GM18858 (cell line): ENCODE results near the gene SLC27A1.
"Not testable (repeated sequence)": the region's sequence is repeated elsewhere in the genome, so short reads cannot be mapped to it uniquely, and the experiment has no call there.

ENCODE experiments used
- ATAC-seq: cut with Tn5 transposase; IDR thresholded peaks from one replicate; pipeline ENCODE4 v1.9.1; 2021; ENCODE audit not compliant: unreplicated experiment

SLC27A1 gene

GRCh38 chr19:17456127-17456526 lies 14.2 kb upstream of the SLC27A1 start:
- no peak for ATAC-seq

DNA sequence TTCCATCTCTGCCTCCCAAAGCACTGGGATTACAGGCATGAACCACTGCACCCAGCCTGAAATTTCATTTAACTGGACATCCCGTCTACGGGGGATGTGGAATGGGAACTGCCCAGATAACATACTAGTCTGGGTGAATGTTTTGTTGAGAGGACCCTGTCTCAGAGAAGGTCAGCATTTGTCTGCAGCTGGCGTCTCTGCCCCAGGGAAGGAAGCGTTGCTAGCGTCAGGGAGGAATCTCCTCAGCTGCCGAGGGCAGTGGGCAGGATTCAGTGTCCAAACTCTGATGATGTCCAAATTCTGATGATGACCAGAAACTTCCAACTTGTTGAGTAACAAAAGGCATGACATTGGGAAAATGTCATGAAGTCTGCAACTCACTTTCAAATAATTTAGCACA lies 12.7 kb upstream of the SLC27A1 start:
- ATAC-seq = no peak

DNA sequence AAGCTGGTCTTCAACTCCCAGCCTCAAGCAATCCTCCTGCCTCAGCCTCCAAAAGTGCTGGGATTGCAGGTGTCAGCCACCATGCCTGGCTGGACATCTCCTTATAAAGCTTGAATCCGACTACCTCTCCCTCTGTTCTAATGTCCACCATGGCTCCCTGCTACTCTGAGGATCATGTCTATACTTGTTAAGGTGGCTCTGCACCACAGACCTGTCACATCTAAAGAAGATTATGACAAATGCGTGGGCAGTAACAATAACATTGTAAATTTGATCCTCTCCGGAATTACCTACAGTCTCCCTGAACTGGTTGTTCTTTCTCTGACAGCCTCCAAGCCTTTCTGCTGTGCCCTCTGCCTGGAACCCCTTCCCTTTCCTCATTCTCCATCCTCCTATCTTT lies 11.4 kb upstream of the SLC27A1 start:
- ATAC-seq = no peak

DNA sequence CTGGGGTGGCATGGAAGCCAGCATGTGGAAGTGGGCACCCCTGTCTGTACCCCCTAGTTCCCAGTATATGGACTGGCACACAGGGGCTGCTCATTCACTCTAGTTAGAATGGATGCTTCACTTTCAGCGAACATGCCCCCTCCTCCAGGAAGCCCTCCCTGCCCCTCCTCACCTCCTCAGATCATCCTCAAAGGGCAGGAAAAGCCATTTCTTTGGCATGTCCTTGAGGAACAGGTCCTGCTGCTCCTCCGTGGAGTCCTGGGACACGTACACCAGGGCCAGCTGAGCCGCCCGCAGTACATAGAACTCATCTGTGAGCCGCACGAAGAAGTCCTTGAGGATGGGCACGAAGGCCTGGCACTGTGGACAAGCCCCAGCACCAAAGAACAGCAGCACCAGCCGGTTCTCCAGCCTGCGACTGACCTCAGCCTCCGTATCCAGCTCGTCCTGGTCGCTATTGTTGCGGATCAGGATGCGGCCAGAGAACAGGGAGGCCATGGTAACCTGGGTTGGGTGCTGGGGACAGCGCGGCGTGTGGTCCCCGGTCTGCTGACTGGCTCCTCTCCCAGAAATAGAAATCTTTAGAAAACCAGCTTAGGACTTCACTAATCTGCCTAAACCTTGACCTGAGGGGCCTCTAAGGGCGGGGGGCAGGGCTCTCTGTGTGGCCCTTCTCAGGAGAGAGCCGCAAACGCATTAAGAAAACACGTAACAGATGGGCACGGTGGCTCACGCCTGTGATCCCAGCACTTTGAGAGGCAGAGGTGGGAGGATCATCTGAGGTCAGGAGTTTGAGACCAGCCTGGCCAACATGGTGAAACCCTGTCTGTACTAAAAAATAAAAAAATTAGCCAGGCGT lies 9.7 kb upstream of the SLC27A1 start, which contains the start of gene NXNL1:
Gene NXNL1 (minus strand): TSS at position 555 of the 859 bp plus-strand sequence. CDS start 57 bp downstream, at position 498.
- ATAC-seq = no peak

DNA sequence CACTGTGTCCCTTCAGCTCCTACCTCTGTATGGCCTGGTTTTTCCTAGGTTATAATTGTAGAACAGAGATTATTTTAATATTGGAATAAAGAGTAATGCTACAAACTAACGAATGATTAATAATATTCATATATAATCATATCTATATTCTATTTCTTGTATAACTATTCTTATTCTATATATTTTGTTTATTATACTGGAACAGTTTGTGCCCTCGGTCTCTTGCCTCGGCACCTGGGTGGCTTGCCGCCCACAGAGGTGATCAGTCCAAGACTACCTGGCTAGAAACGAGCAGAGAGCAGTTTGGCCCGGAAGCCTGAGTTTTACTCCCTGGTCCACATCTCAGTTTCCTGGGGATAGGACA lies 3.9 kb upstream of the SLC27A1 start:
- no peak for ATAC-seq

- ATAC-seq = no peak
These were observed 2.6 kb upstream of the SLC27A1 start for GRCh38 chr19:17467471-17468301.

DNA sequence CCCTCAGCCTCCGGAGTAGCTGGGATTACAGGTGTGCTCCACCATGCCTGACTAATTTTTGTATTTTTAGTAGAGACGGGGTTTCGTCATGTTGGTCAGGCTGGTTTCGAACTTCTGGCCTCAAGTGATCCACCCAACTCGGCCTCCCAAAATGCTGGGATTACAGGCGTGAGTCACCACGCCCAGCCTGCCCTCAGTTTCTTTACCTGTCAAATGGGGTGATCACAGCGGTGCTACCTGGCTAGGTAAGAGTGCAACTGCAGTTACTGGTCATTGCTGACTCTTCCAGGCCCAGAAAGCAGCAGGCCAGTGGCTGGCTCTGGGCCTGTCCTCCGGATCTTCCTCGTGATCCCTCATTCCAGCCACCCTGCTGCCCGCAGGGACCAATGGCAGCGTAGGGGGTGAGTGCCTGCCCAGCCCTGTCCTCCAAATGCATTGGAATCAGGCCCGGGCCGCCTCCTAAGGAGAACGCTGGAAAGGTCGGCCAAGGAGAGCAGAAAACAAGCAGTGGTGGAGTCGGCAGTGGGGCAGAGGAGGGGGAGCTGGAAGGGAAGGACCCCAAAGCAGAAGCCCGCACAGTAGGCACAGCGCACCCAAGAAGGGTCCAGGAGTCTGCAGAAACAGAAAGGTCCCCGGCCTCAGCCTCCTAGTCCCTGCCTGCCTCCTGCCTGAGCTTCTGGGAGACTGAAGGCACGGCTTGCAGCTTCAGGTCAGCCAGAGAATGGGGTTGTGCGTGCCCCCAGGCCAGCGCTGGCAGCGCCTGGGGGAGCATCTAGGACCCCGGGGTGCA lies 1.8 kb upstream of the SLC27A1 start:
- ATAC-seq = no peak

DNA sequence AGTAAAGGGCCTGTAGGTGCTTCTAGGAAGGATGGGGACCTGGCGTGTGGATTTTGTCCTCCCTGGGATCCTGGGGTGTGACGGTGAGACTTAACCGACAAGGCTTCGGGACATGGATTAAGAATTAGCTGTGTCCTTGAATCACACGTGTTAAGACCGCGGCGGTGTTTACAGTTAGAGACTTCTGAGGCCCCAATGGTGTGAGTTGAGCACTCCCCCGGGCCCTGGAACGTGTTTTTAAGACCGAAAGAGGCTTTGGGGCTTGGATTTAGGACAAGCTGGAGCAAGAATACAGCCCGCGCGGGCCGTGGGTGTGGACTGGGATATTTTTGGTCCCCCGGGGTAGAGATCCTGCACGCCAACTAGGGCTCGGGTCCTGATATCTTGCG lies 1.2 kb upstream of the SLC27A1 start:
- no peak for ATAC-seq

DNA sequence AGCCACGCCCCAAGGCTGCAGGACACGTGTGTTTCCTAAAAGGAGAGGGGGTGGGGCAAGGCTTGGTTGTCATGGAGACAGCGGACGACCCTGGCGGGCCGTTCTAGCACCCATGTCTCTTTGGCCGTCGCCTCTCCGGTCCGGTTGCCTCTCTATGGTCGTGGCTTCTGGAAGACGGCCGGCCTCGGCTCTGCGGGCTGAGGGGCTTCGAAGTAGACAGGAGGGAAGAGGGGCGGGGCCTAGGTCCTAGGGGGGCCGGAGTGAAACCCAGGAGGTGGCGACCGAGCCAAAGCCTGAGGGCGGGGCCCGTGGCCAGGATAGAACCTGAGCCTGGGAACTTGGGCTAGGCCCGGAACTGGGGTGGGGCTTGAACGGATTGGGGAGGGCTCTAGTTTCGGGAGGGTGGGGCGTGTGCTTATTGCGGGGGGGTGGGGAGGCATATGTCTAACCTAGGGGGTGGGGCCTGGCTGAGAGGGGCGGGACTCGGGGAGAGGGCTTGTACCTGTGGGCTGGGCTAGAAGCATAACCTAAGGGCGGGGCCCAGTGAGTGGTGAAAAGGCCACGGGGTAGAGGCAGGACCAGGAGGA lies 750 bp upstream of the SLC27A1 start:
- ATAC-seq = peak; percentile 12

DNA sequence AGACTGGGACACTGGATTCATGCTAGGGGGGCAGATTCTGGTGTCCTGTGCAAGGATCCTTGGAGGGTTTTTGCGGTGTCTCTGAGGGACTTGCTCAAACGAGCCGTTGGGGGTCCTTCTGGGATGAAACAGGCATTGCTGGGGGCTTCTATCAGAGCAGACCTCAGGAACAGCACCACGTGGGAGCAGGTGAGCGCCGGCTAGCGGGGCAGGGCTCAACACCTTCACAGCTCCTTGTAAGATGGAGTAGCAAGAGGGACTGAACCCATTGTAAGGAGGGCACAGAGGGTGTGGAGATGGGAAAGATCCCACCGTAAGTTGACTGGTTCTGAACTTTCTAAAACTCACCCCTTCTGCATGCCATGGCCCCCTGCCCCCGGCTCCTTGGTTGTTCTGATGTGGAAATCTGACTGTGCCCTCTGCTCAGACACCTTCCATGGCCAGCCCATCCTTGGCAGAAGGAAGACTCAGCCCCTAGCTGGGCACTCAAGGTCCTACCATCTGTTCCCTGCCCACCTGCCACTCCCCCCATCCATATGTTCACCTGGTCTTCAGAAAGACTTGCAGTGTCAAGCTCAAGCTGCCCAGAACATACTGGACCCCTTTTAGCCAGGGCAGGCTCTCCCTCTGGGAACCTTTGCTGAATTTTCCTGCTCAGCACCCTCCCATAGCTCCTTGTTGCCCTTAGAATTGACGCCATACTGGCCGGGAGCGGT lies 1.2 kb downstream of the SLC27A1 start:
- ATAC-seq = no peak

GRCh38 chr19:17473041-17473440 lies 2.7 kb downstream of the SLC27A1 start:
- ATAC-seq = no peak

GRCh38 chr19:17475011-17475540 lies 4.8 kb downstream of the SLC27A1 start:
- ATAC-seq = not testable (repeated sequence)

- ATAC-seq = no peak
These were observed 5.3 kb downstream of the SLC27A1 start for GRCh38 chr19:17475541-17476115.

DNA sequence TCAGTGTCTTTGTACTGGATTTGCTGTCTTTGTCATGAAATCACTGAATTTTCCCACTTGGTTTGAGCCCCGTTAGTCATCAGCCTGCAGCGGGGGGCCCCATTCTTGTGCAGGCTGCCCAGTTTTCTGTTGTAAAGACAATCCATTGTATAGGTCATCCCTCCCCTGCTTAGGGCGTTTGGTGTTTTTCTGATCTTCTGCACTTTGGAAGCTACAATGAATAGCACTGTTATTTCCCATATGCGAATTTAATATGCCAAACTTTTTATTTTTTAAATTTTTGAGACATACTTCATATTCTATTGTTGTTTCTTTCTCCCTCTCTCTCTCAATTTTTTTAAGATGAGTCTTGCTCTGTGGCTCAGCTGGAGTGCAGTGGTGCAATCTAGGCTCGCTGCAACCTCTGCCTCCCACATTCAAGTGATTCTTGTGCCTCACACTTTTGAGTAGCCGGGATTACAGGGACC lies 9.0 kb downstream of the SLC27A1 start:
- ATAC-seq = no peak

DNA sequence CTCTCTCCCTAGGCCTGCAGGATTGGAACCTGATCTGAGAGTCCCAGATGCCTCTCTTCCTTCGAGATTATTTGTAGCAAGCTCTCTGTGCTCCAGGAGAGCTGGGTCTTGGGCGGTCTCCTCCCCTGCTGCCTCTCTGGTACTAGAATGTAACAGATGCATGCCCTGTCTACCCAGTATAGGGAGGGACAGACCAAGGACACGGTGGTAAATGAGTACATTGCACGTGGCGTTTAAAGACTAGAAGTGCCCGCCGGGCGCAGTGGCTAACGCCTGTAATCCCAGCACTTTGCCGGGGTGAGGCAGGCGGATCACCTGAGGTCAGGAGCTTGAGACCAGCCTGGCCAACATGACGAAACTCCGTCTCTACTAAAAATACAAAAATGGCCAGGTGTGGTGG lies 11.7 kb downstream of the SLC27A1 start:
- no peak for ATAC-seq

DNA sequence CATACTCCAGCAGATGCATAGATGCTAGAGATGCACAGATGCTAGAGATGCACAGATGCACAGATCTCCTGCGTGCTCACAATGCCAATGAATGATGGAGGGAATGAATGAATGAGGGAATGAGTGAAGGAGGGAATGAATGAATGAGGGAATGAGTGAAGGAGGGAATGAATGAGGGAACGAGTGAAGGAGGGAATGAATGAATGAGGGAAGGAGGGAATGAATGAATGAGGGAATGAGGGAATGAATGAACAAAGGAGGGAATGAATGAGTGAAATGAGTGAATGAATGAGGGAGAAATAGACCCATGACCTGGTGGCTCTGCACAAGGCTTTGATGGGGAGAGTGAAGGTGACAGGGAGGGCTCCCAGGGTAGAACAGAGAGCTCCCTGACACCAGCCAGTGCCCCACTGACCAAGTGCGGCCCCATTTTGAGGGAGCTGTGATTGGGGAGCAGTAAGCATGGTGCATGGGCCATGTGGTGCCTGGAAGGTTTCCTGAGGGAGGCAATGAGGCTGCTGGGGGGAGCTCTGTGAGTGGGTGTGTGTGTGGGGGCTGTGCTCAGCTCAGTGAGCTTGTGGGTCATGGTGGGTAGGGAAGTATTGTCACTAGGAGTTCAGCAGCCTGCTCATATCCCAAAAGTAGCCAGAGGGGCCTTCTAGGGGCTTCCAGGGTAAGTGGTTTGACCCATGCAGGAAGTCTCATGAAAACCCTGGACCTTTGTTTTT lies 12.7 kb downstream of the SLC27A1 start:
- ATAC-seq = no peak

DNA sequence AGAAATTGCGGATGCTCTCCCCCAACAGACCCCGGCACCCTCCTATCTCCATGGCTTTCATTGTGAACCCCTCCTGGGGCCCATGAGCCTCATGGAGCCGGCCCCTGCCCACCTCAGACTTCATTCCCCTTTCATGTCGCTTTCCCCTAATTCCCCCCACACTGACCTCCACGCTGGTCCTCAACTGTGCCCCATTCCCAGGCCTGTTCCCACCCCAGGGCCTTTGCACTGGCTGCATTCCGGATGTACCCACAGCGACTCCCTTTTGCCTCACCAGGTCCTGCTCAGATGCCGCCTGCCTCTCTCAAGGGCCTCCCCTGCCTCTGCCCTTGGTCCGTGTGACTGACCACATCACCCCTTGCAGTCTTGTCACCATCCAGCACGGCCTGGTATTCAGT lies 13.3 kb downstream of the SLC27A1 start:
- no peak for ATAC-seq

GRCh38 chr19:17484520-17485185 lies 14.3 kb downstream of the SLC27A1 start:
- no peak for ATAC-seq
